ENCODE measurements around the gene GPD1L.
"Not testable (repeated sequence)": the region's sequence is repeated elsewhere in the genome, so short reads cannot be mapped to it uniquely, and the experiment has no call there.

Gene GPD1L

DNA sequence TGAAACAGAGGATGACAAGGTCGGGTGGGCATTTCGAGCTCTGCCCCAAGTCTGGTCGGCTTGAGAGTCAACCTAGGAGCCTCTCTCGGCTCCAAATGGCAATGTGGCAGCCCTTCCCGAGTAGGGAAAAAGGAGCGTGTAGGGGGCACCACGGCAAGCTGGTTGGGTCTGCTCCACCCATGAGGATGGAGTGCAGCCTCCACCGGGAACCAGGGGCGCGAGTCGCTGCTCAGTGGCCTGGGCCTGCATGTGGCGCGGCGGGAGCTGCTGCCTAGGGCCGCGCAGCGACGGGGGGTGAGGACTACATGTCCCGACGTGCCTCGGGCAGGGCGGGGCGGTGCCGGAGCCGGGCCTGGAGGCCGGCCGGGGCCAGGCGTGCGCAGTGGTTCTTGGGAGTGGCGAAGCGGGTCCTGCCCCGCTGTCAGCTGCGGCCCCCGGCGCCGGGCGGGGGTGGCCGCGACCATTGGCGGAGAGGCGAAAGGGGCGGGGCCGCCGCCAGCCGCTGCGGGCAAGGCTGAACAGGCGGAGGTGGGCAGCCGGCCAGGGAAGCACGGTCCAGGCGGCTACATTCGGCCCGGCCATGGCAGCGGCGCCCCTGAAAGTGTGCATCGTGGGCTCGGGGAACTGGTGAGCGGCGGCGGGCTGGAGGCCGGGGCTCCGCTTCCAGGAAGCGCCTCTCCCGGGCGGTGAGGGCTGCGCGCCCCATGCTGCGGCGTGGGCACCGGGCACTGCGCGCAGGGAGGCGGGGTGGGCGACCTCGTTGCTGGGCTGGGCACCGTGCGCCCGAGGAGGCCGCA lies at the start of gene GPD1L:
Gene GPD1L, plus strand, starts transcription at position 489 of the 797 bp plus-strand sequence. Its CDS starts 92 bp downstream, at position 581.
- DNase-seq (ENCODE audit: low read depth in 2 of 2), result peak; percentile 80 to 86

DNA sequence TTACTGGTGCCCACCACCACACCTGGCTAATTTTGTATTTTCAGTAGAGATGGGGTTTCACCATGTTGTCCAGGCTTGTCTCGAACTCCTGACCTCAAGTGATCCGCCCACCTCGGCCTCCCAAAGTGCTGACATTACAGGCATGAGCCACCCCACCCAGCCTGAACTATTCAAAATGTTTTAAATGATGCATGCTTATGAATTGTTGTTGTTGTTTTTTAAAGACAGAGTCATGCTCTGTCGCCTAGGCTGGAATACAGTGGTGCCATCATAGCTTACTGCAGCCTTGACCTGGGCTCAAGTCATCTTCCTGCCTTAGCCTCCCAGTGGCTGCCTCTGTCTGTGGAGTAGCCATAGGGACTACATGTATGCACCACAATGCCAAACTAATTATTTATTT lies 48.0 kb upstream of the GPD1L start:
- not testable (repeated sequence) for DNase-seq (ENCODE audit: low read depth in 2 of 2)

DNA sequence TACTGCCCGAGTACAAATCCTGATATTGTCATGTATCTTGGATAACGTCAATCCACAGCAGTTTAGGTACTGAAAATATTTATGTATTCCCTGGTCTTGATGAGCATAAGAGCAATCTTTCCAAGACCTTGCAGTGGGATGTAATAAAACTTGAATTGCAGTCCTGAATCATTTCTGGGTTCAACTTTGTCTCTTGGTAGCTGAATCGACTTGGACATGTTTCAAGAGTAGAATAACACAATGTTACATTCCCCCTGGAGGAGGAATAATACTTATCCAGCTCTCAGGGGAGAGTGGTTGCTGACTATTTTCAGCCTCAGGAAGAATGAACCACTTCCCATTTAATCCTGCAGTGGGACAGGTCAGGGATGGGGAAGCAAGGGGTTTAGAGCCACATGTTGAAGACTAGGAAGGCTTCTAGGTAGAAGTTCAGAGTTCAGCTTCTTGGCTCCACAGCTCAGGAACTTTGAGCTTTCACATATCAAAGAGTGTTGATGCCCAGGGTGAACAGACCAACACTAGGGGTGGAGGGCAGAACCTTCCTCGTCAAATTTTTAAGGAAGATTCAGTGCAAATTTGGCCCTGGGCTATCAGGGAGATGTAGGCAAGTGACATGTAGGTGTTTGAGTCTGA lies 43.4 kb upstream of the GPD1L start:
- no peak for DNase-seq (ENCODE audit: low read depth in 2 of 2)

DNA sequence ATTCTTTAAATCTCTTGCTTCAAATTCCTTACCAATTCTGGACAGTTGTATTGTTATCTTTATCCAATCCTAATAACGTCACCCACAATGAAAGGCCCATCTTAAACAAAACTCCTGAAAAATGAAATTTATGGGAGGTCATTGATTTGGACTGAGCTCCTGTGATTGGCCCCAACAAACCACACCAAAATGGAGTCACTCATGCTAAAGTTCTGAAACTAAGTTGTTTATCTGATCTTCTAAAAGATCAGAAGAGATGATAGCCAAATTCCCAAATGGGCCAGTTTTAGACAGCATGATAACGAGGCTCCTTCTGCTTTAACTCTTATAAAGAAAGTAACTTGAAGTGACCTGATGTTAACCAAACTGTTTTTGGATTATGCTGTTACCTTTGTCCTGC lies 39.7 kb upstream of the GPD1L start:
- DNase-seq (ENCODE audit: low read depth in 2 of 2), result no peak

DNA sequence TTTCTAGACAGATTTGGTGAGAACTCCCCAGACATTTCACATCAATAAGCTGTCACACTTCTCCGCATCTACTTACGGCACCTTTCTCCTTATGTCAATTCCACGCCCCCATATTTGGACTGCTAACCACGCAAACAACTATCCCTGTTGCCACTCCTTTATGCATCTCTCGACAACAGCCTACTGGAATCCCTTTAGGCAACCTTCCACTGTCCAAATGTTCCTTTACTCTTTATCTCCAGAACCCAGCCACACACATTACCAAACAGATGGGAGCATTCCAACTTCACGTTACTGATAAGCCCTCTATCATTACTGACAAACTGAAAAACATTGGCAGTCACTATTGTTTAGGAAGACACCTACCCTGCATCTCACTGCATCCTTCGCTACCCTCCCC lies 32.2 kb upstream of the GPD1L start:
- not testable (repeated sequence) for DNase-seq (ENCODE audit: low read depth in 2 of 2)

DNA sequence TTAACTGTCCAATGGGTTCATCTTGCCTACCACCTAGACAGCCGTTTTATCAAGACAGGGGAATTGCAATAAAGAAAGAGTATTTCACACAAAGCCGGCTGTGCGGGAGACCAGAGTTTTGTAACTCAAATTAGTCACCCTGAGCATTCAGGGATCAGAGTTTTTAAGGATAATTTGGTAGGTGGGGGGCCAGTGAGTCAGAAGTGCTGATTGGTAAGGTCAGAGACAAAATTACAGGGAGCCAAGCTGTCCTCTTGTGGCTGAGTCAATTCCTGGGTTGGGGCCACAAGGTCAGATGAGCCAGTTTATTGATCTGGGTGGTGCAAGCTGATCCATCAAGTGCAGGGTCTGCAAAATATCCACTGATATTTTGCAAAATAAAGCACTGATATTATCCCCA lies 29.9 kb upstream of the GPD1L start:
- DNase-seq (ENCODE audit: low read depth in 2 of 2), result no peak

DNA sequence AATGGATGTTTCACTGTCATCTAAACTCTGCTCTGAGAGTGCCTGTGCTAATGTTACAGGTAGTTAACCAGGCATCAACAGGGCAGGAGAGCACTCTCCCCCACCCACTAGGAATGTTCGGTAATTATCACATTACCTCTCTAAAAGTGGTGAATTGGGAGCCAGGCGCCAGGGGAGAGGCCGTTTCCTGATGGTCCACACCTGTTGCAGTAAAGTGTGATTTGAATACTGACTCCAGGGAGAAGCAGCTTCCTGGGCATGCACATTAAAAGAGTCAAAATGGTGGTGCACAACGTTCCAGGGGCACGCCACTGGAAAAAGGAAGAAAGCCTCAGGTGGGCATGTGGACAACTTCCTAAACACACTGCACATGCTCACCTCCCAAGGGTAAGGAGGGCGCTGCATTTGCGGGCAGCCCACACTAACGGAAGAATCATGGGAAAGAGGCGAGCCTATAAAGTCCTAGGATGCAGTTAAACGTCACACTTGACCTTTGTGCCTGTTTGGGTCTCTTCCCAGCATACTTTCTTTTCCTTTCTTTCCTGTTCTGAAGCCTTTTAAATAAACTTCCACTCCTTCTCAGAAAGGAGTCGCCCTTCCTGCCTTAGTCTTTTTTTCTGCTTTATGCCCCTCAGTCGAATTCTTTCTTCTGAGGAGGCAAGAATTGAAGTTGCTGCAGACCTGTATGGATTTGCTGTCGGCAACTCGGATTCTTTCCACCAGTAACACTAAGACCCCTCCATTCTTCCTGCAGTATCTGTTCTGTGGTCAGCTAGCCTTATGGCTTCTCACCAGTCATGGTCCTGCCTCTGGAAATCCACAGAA lies 28.9 kb upstream of the GPD1L start:
- no peak for DNase-seq (ENCODE audit: low read depth in 2 of 2)

DNA sequence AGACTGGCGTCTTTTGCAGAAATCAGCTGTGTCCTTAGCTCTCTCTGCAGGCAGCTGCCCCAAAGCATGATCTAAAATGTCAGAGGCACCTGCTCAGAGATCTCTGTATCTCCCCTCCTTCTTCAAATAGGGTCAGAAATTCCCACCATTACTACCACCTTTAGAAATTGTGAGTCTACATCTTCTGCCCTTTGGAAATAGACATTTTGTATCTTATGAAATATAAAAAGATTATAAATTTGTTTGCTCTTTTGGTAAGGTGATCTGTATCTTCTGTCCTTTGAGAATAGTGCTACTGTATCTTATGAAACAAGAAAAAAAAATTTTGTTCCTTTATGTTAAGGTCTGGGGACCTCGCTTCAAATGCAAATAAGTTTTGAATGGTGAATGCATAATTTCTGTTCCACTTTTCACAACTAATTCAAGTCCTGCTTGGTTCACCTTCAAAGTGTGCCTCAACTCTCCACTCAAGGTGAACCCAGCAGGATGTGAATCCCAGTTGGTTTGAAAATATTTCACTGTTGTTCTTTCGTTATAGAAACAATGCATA lies 28.3 kb upstream of the GPD1L start:
- DNase-seq (ENCODE audit: low read depth in 2 of 2), result no peak

DNA sequence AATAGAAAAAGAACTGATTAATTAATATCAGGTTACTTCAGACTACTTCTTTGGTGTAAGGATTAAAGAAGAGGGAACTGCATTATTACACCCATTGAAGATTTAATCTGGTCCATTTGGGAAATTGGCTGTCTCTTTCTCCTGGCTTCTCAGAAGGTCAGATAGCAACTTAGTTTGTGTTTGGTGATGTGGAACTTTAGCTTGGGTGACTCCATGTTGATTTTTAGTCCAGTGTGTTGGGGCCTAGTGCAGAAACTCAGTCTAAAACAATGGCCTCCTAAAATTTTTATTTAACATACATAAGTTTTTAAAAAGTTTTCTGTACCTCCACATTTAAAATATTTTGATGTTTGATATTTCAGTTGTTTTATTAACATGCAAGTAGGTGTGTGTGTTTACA lies 27.6 kb upstream of the GPD1L start:
- no peak for DNase-seq (ENCODE audit: low read depth in 2 of 2)

DNA sequence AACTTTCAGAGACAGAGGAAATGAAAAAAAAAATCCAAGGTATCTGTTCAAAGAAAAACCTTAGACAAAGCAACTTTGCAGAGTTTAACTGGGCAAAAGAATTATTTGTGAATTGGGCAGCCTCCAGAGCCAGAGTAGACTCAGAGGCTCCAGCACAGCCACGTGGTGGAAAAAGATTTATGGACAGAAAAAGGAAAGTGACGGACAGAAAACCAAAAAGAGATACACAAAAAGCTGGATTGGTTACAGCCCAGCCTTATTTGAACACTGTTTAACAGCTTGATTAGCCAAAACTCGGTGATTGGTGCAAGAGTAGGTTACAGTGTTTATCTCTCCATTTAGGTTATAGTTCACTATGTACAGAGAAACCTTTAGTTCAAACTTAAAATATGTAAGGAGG lies 23.7 kb upstream of the GPD1L start:
- DNase-seq (ENCODE audit: low read depth in 2 of 2), result no peak

DNA sequence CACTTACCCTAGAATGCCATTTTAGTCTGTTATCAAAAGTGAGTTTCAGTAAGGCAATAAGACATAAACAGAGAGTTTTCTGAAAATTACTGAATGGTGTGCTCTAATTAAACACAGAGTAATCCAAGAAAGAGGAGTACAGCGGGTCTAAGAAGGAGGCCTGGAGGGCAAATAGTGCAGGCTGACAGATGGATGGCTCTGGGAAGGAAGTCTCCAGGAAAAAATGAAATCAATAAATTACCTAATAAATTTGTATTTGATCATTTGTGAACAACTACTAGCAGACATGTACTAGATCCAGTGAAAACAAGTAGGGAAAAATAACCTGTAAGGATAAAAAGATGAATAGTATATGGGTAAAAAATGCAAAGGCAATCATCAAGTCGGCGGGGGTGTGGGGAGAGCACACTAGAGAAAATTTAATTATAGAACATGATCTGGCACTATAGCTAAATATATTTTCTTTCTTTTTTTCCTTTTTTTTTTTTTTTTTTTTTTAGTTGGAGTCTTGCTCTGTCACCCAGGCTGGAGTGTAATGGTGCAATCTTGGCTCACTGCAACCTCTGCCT lies 22.6 kb upstream of the GPD1L start:
- no peak for DNase-seq (ENCODE audit: low read depth in 2 of 2)

DNA sequence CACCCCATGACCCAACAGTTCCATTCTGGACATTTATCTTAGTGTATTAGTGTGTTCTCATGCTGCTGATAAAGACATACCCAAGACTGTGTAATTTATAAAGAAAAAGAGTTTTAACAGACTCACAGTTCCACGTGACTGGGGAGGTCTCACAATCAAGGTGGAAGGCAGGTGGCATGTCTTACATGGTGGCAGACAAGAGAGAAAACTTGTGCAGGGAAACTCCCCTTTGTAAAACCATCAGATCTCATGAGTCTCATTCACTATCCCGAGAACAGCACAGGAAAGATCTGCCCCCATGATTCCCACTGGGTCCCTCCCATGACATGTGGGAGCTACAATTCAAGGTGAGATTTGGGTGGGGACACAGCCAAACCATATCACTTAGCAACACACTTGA lies 21.6 kb upstream of the GPD1L start:
- DNase-seq (ENCODE audit: low read depth in 2 of 2), result no peak

DNA sequence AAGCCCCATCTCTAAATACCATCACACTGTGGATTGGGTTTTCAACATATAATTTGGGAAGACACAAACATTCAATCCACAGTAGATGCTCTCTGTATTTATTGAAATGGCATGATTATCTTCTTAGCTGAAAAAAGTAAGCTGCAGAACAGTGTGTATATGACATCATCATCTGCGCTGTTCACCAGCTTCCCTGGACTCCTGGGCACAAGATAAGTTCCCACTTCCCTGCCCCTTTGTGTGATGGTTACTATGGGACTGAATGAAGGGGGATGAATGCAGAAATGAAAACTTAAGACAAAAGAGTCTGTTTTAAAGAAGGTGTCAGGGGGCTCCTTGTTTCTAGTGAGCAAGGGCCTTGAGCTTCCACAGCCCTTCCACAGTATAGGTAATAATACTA lies 20.0 kb upstream of the GPD1L start:
- no peak for DNase-seq (ENCODE audit: low read depth in 2 of 2)

DNA sequence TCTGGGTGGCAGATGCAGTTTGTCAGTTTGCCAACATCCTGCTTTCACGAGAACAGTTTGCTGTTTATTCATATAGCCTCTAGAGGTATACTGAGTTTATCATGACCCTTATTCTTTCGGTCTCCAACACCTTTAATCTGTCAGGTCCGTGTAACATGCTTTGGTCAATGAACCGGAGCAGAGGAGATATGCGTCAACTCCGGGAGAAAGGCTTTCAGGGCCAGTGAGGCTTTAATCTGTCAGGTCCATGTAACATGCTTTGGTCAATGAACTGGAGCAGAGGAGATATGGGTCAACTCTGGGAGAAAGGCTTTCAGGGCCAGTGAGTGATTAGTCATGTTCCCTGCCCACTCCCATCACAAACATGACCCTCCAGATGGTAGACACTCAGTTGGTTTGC lies 16.9 kb upstream of the GPD1L start:
- DNase-seq (ENCODE audit: low read depth in 2 of 2), result no peak

DNA sequence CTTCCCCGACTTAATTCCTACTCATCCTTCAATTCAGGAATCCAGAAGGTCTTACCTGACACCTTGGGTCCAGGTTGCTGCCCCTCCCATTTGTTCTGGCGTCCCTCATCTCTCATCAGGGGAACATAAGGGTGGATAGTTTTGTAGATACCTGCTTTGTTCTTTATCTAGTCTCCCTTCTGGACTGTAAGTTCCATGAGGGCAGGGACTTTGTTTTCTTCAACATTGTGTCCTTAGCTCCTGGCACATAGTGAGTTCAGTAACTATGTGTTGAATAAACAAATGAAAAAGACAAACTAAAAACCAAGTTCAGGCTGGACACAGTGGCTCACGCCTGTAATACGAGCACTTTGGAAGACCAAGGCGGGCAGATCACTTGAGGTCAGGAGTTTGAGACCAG lies 13.2 kb upstream of the GPD1L start:
- no peak for DNase-seq (ENCODE audit: low read depth in 2 of 2)

DNA sequence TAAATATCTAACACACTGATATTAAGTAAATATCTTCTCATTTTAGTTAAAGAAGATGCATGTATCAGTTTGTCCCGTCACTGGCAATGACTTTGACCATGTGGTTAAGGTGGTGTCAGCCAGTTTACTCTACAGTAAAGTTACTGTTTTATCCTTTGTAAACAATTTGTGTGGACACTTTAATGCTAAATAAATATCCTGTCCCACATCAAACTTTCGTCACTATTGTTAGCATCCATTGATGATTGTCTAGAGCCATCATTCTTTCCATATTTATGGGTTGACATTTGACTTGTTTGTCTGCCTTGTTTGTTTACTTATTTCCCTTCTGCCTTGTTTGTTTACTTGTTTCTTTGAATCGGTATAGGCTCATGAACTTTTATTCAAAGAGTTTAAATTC lies 11.0 kb upstream of the GPD1L start:
- no peak for DNase-seq (ENCODE audit: low read depth in 2 of 2)

DNA sequence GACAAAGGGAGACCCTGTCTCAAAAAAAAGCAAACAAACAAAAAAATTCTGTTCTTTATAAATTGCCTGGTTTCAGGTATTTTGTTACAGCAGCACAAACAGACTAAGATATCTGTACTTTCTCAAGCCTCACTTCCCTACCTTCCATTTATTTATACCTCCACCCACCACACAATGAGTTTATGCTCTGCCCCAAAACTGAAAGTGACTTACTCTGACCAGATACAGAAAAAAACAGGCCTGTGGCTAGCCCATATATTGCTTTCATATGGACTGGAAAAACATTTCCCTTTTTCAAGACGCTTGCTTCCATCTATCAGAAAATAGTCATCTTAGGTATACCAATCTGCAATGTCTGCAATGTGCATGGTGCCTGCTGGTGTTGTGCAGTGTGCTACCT lies 8.7 kb upstream of the GPD1L start:
- DNase-seq (ENCODE audit: low read depth in 2 of 2), result no peak

DNA sequence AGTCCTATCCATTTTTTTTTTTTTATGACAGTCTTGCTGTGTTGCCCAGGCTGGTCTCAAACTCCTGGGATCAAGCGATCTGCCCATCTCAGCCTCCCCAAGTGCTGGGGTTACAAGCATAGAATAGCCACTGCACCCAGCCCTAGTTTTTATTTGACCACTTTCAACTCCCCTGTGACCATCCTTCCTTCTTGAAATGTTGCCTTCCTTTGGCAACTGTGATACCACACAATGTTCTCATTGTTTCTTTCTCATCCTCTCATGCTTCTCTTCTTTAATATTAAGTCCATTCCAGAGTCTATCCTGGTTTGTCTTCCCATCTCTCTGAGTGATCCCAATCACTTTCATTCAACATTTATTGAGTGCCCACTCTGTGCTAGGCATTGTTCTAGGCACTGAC lies 7.9 kb upstream of the GPD1L start:
- DNase-seq (ENCODE audit: low read depth in 2 of 2), result no peak

DNA sequence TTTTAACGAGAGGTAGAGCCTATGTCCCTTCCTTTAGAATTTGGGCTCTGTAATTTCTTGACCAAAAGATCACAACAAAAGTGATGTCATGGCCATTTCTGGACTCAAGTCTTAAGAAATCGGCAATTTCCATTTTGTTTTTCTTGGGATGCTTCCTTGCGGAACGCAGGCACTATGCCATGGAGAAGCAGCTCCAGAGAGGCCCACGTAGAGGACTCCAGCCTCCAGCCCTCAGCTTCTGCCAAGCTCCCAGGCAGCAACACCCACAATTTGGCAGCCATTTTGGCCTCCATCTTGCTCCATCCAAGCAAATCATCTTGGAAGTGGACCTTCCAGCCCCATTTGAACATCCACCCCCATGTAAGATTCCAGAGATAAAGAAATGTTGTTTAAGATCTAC lies 6.0 kb upstream of the GPD1L start:
- DNase-seq (ENCODE audit: low read depth in 2 of 2), result no peak

DNA sequence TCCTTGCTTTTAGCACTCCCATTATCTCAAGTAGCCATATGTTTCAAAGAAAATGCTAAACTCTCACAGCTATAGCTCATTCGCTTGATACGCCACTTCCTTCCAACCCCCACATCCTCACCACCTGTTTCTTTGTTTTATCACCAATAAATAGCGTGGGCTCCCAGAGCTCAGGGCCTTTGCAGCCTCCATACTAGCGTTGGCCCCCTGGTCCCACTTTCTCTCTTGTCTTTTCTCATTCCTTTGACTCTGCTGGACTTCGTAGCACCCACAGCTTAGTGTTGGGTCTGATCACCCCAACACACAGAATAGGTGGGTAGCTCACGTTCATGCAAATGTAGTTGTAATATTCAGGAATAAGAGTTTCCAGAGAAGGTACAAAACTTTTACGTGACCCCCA lies 4.1 kb upstream of the GPD1L start:
- DNase-seq (ENCODE audit: low read depth in 2 of 2), result no peak

DNA sequence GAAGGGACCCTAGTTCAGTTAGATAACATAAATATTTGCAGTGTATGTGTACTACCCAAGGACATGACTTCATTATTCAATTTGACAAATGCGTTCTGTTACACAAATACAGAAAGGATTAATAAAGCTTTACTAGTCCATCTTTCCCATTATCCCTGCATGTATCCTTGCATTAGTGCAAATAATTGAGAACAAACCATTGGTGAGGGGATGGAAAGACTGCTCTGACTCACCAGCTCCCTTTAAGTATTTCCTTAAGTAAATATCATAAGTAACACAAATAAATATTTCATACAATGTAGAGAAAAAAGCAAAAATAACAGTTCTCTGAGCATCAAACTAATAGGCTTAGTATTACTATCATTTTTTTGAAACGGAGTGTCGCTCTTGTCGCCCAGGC lies 1.9 kb upstream of the GPD1L start:
- DNase-seq (ENCODE audit: low read depth in 2 of 2), result no peak
